Measurements from ENCODE around the gene ITSN1.
"Not testable (repeated sequence)": the region's sequence is repeated elsewhere in the genome, so short reads cannot be mapped to it uniquely, and the experiment has no call there.

Gene ITSN1

GRCh38 chr21:33619726-33620125 is 22.6 kb upstream of the ITSN1 start:
- TF ChIP-seq CTCF (IDR thresholded peaks at IDR 0.05; ENCODE audit: insufficient read depth, low read length, missing control alignments): no peak
- POLR2A ChIA-PET: no interaction called here
- CTCF ChIA-PET: interaction anchor here (1.2 to 9.7 kb wide), 3 partner anchors 9 to 14 kb away, joined by 3 to 78 read pairs (median 3); no protein-coding TSS in a partner anchor
- no peak for DNase-seq (ENCODE audit: low read depth, low spot score)
- H3K4me3 ChIP-seq (ENCODE audit: low read depth, low read length): no peak overlapping the region

GRCh38 chr21:33622253-33622652 is 20.0 kb upstream of the ITSN1 start:
- POLR2A ChIA-PET: interaction anchor here (0.6 kb wide), 1 partner anchor 13 kb away, joined by 3 read pairs; no protein-coding TSS in a partner anchor

GRCh38 chr21:33626151-33626550 is 16.1 kb upstream of the ITSN1 start:
- DNase-seq (ENCODE audit: low read depth, low spot score); H3K4me3 ChIP-seq (ENCODE audit: low read depth, low read length); POLR2A ChIA-PET: not testable (repeated sequence)
- CTCF ChIA-PET: interaction anchor here (9.7 kb wide), 1 partner anchor 20 kb away, joined by 78 read pairs; no protein-coding TSS in a partner anchor

More at GRCh38 chr21:33622253-33622652, 20.0 kb upstream of the ITSN1 start:
- H3K4me3 ChIP-seq (ENCODE audit: low read depth, low read length): no peak overlapping the region
- TF ChIP-seq CTCF (IDR thresholded peaks at IDR 0.05; ENCODE audit: insufficient read depth, low read length, missing control alignments): no peak
- CTCF ChIA-PET: interaction anchor here (0.9 to 9.7 kb wide), 3 partner anchors 11 to 271 kb away, joined by 3 to 78 read pairs (median 3); no protein-coding TSS in a partner anchor
- DNase-seq (ENCODE audit: low read depth, low spot score): no peak

- ChIA-PET CTCF (interaction anchor here (0.8 kb wide), 1 partner anchor 28 kb away, joined by 3 read pairs; no protein-coding TSS in a partner anchor), POLR2A (no interaction called here)
- TF ChIP-seq CTCF (IDR thresholded peaks at IDR 0.05; ENCODE audit: insufficient read depth, low read length, missing control alignments): no peak
- no peak overlapping the region for H3K4me3 ChIP-seq (ENCODE audit: low read depth, low read length)
- no peak for DNase-seq (ENCODE audit: low read depth, low spot score)
Measured at GRCh38 chr21:33634254-33634653, 8.0 kb upstream of the ITSN1 start.

- ChIA-PET CTCF (interaction anchor here (1.5 to 2.0 kb wide), 3 partner anchors 35 to 261 kb away, joined by 4 to 7 read pairs (median 6); no protein-coding TSS in a partner anchor), POLR2A (interaction anchor here (0.9 kb wide), 1 partner anchor 122 kb away, joined by 3 read pairs; no protein-coding TSS in a partner anchor)
- no peak for DNase-seq (ENCODE audit: low read depth, low spot score)
- peak overlapping the region; percentile 90 for H3K4me3 ChIP-seq (ENCODE audit: low read depth, low read length)
- no peak for TF ChIP-seq CTCF (IDR thresholded peaks at IDR 0.05; ENCODE audit: insufficient read depth, low read length, missing control alignments)
Measured at GRCh38 chr21:33640697-33641351, 1.5 kb upstream of the ITSN1 start.

- peak within 1 kb of the TSS; percentile 90 for H3K4me3 ChIP-seq (ENCODE audit: low read depth, low read length)
- POLR2A ChIA-PET: interaction anchor here (0.9 kb wide), 1 partner anchor 122 kb away, joined by 3 read pairs; no protein-coding TSS in a partner anchor
- peak; percentile 97 for DNase-seq (ENCODE audit: low read depth, low spot score)
- CTCF ChIA-PET: interaction anchor here (1.5 to 2.0 kb wide), 3 partner anchors 35 to 260 kb away, joined by 4 to 7 read pairs (median 6); no protein-coding TSS in a partner anchor
- no peak for TF ChIP-seq CTCF (IDR thresholded peaks at IDR 0.05; ENCODE audit: insufficient read depth, low read length, missing control alignments)
Measured at GRCh38 chr21:33641352-33642026, 812 bp upstream of the ITSN1 start, which contains the start of gene CRYZL1. Gene CRYZL1 (minus strand): TSS chr21:33641741. CDS start chr21:33631551, 10,190 bp downstream.

Data from AG04449 (cell line).